ENCODE results near the gene ADAMTS16. TPM values are rescaled to one million over a fixed set of nuclear protein-coding genes. Genes with fewer than 3 reads are reported as not detected.

The ADAMTS16 gene
- total RNA-seq, 1 experiment from 2014 or later = 0.28 TPM

DNA sequence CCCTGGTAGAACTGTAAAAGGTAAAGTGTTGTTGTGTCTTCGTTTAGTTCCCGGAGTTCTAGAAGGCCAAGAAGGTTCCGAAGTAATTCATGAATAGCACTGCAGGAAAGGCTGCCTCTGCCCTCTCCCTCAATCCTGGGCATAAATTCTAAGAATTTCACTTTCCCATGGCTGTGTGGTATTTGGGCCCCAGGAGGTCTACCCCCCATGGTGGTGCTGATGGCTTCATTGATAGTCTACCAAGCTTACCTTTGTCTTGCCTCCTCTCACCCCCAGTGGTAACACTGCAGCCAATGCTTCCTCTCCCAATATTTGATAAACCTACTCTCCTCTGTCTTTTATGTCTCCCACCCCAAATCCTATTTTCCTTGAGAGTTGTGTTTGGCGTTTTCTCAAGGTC is 39.5 kb downstream of the ADAMTS16 start:
- Histone ChIP-seq H3K9me3 (ENCODE audit: low read depth, low read length, poor library complexity, severe bottlenecking) (peaks cover 3% of the 10 kb centered on the region), H3K36me3 (ENCODE audit: insufficient read depth, low read length, poor library complexity, severe bottlenecking) (no peaks in the 10 kb centered on the region), H3K27me3 (replicated peaks; ENCODE audit: insufficient read depth, low read depth, low read length, poor library complexity) (peaks cover 27% of the 10 kb centered on the region), H3K4me3 (ENCODE audit: low read depth, low read length, poor library complexity, severe bottlenecking) (no peak overlapping the region), H3K27ac (ENCODE audit: low read depth, low read length, poor library complexity, severe bottlenecking) (no peak overlapping the region), H3K4me1 (ENCODE audit: insufficient read depth, low read length, poor library complexity, severe bottlenecking) (no peaks in the 10 kb centered on the region)
- POLR2A ChIA-PET (ENCODE audit: low non-redundant PET) = no interaction called here
- CTCF ChIA-PET = no interaction called here
- TF ChIP-seq, protein P1, sequence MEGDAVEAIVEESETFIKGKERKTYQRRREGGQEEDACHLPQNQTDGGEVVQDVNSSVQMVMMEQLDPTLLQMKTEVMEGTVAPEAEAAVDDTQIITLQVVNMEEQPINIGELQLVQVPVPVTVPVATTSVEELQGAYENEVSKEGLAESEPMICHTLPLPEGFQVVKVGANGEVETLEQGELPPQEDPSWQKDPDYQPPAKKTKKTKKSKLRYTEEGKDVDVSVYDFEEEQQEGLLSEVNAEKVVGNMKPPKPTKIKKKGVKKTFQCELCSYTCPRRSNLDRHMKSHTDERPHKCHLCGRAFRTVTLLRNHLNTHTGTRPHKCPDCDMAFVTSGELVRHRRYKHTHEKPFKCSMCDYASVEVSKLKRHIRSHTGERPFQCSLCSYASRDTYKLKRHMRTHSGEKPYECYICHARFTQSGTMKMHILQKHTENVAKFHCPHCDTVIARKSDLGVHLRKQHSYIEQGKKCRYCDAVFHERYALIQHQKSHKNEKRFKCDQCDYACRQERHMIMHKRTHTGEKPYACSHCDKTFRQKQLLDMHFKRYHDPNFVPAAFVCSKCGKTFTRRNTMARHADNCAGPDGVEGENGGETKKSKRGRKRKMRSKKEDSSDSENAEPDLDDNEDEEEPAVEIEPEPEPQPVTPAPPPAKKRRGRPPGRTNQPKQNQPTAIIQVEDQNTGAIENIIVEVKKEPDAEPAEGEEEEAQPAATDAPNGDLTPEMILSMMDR (conservative IDR thresholded peaks at IDR 0.05; ENCODE audit: low read depth, low read length) = no peak
- no peak for TF ChIP-seq EZH2 (IDR thresholded peaks at IDR 0.05; ENCODE audit: borderline replicate concordance, low read depth, low read length, poor library complexity, severe bottlenecking)
- intact Hi-C loops (cut with micrococcal nuclease; ENCODE audit: unreplicated experiment) = no loop called here
- BruUV-seq (replicated peaks) = no TSS peak
- DNase-seq (ENCODE audit: low spot score) = no peak

DNA sequence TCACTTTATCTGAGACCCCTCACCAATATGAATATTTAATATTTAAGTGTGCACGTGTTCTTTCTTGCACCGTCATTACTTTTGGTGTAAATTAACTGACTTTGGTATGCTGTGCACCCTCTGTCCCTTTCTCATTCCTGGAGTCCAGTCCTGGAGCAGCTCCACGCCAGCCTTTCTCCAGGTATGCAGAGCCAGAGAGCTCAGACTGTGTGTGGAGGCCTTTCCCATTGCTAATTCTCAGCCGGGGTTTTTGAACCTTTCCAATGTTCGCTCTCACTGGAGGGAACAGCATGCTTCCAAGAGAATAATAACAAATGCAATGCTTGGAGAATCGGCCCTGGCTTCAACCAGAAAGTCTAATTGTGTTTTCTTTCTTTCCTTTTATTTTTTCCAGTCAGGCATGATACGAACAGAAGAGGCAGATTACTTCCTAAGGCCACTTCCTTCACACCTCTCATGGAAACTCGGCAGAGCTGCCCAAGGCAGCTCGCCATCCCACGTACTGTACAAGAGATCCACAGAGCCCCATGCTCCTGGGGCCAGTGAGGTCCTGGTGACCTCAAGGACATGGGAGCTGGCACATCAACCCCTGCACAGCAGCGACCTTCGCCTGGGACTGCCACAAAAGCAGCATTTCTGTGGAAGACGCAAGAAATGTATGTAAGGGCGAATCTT is 41.7 kb downstream of the ADAMTS16 start:
- DNase-seq (ENCODE audit: low spot score) = no peak
- TF ChIP-seq, protein P1 (conservative IDR thresholded peaks at IDR 0.05; ENCODE audit: low read depth, low read length) = no peak
- TF ChIP-seq EZH2 (IDR thresholded peaks at IDR 0.05; ENCODE audit: borderline replicate concordance, low read depth, low read length, poor library complexity, severe bottlenecking) = no peak
- no peaks in the 10 kb centered on the region for H3K36me3 ChIP-seq (ENCODE audit: insufficient read depth, low read length, poor library complexity, severe bottlenecking)
- ChIA-PET CTCF (no interaction called here), POLR2A (ENCODE audit: low non-redundant PET) (no interaction called here)
- H3K27ac ChIP-seq (ENCODE audit: low read depth, low read length, poor library complexity, severe bottlenecking) = no peak overlapping the region
- peaks cover 37% of the 10 kb centered on the region for H3K27me3 ChIP-seq (replicated peaks; ENCODE audit: insufficient read depth, low read depth, low read length, poor library complexity)
- H3K4me1 ChIP-seq (ENCODE audit: insufficient read depth, low read length, poor library complexity, severe bottlenecking) = no peaks in the 10 kb centered on the region
- no TSS peak for BruUV-seq (replicated peaks)
- intact Hi-C loops (cut with micrococcal nuclease; ENCODE audit: unreplicated experiment) = no loop called here
- no peak overlapping the region for H3K4me3 ChIP-seq (ENCODE audit: low read depth, low read length, poor library complexity, severe bottlenecking)
- no peaks in the 10 kb centered on the region for H3K9me3 ChIP-seq (ENCODE audit: low read depth, low read length, poor library complexity, severe bottlenecking)

DNA sequence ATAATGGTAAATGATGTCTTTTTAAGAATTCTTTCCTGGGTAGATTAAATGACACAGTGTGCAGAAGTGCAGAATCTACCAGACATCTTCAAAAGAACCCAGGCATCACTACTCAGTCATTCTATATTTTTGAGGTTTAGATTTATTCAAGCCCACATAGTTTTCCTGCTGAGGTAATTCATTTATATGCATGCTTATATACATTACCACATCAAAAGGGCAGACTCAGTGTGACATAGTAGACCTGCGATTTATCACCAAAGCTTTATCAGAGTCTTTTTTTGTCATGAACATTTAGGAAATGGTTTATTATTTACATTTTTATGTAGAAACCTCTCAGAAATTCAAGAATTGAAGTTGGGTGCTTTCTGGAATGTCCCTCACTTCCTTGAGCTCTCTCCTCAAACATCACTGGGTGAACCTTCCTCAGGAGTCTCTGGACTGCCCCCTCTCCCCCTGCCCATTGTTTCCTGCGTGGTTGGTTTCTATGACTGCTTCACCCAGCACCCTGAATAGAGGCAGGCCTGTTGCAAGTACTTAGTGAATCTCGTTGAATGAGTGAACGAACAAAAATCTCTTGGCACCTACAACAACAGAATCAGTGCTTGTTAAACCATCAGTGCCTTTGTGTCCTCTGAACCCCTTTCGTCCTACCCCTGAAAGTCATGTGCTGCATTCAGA is 42.5 kb downstream of the ADAMTS16 start:
- Histone ChIP-seq H3K27me3 (replicated peaks; ENCODE audit: insufficient read depth, low read depth, low read length, poor library complexity) (peaks cover 42% of the 10 kb centered on the region), H3K4me1 (ENCODE audit: insufficient read depth, low read length, poor library complexity, severe bottlenecking) (no peaks in the 10 kb centered on the region), H3K27ac (ENCODE audit: low read depth, low read length, poor library complexity, severe bottlenecking) (no peak overlapping the region), H3K36me3 (ENCODE audit: insufficient read depth, low read length, poor library complexity, severe bottlenecking) (no peaks in the 10 kb centered on the region), H3K9me3 (ENCODE audit: low read depth, low read length, poor library complexity, severe bottlenecking) (no peaks in the 10 kb centered on the region), H3K4me3 (ENCODE audit: low read depth, low read length, poor library complexity, severe bottlenecking) (no peak overlapping the region)
- DNase-seq (ENCODE audit: low spot score) = no peak
- POLR2A ChIA-PET (ENCODE audit: low non-redundant PET) = no interaction called here
- CTCF ChIA-PET = no interaction called here
- intact Hi-C loops (cut with micrococcal nuclease; ENCODE audit: unreplicated experiment) = no loop called here
- TF ChIP-seq EZH2 (IDR thresholded peaks at IDR 0.05; ENCODE audit: borderline replicate concordance, low read depth, low read length, poor library complexity, severe bottlenecking) = no peak
- TF ChIP-seq, protein P1 (conservative IDR thresholded peaks at IDR 0.05; ENCODE audit: low read depth, low read length) = no peak
- no TSS peak for BruUV-seq (replicated peaks)
